OCI-LY3 (cell line): ENCODE results near the gene UPB1.

Experiments
- EZH2phosphoT487 ChIP-seq: fragments of 200-600 bp; shearing (Covaris generic); IDR thresholded peaks from 2 replicates; pipeline ENCODE4 v1.6.1; 2018; ENCODE audit warnings: antibody characterized with exemption, mixed run types, low read depth
- TF ChIP-seq, protein P1 (sequence below): fragments of 200-600, 300-600 bp; sonication (generic); IDR thresholded peaks from 2 replicates; pipeline ENCODE4 v1.5.1; 2014; ENCODE audit warnings: antibody characterized with exemption, low read length, low read depth

DNA sequence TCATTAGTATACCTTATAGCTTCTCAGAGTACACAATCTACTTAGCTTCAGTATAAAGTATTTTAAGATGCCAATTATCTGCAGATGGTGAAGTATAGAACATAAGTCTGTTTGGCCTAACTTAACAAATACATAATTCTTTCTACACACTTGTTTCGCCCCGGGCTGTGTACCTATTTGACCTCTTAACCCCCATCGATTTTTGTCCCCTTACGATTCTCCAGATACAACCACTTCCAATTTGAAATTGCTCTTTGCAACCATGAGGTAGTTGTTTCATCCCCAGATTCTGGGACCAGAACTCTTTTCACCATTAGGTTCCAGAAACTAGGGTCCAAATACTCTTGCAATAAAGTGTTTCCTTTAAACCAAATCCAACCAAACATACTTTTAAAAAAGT is 10.0 kb upstream of the UPB1 start:
- TF ChIP-seq, protein P1, sequence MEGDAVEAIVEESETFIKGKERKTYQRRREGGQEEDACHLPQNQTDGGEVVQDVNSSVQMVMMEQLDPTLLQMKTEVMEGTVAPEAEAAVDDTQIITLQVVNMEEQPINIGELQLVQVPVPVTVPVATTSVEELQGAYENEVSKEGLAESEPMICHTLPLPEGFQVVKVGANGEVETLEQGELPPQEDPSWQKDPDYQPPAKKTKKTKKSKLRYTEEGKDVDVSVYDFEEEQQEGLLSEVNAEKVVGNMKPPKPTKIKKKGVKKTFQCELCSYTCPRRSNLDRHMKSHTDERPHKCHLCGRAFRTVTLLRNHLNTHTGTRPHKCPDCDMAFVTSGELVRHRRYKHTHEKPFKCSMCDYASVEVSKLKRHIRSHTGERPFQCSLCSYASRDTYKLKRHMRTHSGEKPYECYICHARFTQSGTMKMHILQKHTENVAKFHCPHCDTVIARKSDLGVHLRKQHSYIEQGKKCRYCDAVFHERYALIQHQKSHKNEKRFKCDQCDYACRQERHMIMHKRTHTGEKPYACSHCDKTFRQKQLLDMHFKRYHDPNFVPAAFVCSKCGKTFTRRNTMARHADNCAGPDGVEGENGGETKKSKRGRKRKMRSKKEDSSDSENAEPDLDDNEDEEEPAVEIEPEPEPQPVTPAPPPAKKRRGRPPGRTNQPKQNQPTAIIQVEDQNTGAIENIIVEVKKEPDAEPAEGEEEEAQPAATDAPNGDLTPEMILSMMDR: no peak
- no peak for TF ChIP-seq EZH2phosphoT487
